Panc1 (cell line): Measurements from ENCODE around the gene GPC6. TPM values are rescaled to one million over a fixed set of nuclear protein-coding genes. Genes with fewer than 3 reads are reported as not detected.

Source experiments
- ATAC-seq: fragments of 200-7000 bp; cut with Tn5 transposase; 2 replicates; pipeline ENCODE4 v1.9.1; 2020; ENCODE audit warnings: mild to moderate bottlenecking, moderate library complexity
- BruUV-seq: library from RNA; stranded (reverse); fragments of 400-500 nt; replicated peaks from 2 replicates; lab custom pipeline; 2021; lab: Mats Ljungman, UMichigan
- CTCF ChIA-PET: fragments of 300-600 bp; sonication (Branson Sonifier 250); formaldehyde crosslinking; loops from one replicate; lab custom pipeline; 2022; ENCODE audit warnings: antibody characterized with exemption; lab: Charles Lee
- POLR2A ChIA-PET: fragments of 300-600 bp; sonication (Branson Sonifier 250); formaldehyde crosslinking; loops from one replicate; lab custom pipeline; 2022; ENCODE audit warnings: antibody characterized with exemption; lab: Charles Lee
- DNase-seq: peaks from one replicate; pipeline ENCODE4 v3.0.0-alpha.2; 2010; ENCODE audit warnings: low read depth, low spot score
- H3K27ac ChIP-seq: 2 replicates; pipeline ENCODE4 v1.5.1; 2011; ENCODE audit warnings: mild to moderate bottlenecking, low read length, inconsistent platforms
- H3K27me3 ChIP-seq: fragments of 200-500 bp; sonication (Bioruptor generic); 2 replicates; pipeline ENCODE4 v1.6.0; 2014; ENCODE audit warnings: low read length, inconsistent platforms; ENCODE audit not compliant: control insufficient read depth, insufficient read depth
- H3K36me3 ChIP-seq: fragments of 200-500 bp; sonication (Bioruptor generic); 2 replicates; pipeline ENCODE4 v1.5.1; 2014; ENCODE audit warnings: inconsistent platforms, mild to moderate bottlenecking, low read length, moderate library complexity; ENCODE audit not compliant: control insufficient read depth, insufficient read depth
- H3K4me1 ChIP-seq: 2 replicates; pipeline ENCODE4 v1.5.1; 2011; ENCODE audit warnings: inconsistent platforms, mild to moderate bottlenecking, low read length, moderate library complexity; ENCODE audit not compliant: control insufficient read depth, insufficient read depth
- H3K4me3 ChIP-seq, 2 experiments: 2 replicates each; pipeline ENCODE4 v1.5.1; 2011 to 2012; ENCODE audit warnings: low read depth in 2 of 2, low read length in 2 of 2, mild to moderate bottlenecking in 2 of 2, inconsistent platforms in 1 of 2, moderate library complexity in 1 of 2
- H3K9me3 ChIP-seq: fragments of 200-500 bp; sonication (Bioruptor generic); 2 replicates; pipeline ENCODE4 v1.5.1; 2014; ENCODE audit warnings: low read depth, mild to moderate bottlenecking, inconsistent platforms, low read length, moderate library complexity; ENCODE audit not compliant: control insufficient read depth, insufficient read depth
- CTCF ChIP-seq: fragments of 450-650 bp; IDR thresholded peaks from 2 replicates; pipeline ENCODE4 v1.5.1; 2017; ENCODE audit warnings: mild to moderate bottlenecking
- POLR2AphosphoS5 ChIP-seq: IDR thresholded peaks from 2 replicates; pipeline ENCODE4 v1.6.1; 2012; ENCODE audit warnings: mild to moderate bottlenecking, low read depth, low read length, moderate library complexity
- REST ChIP-seq, 2 experiments: IDR thresholded peaks; 2 replicates each; pipeline ENCODE4 v1.6.1; 2011 to 2012; ENCODE audit warnings: low read depth in 2 of 2, control low read depth in 1 of 2, low read length in 1 of 2, mild to moderate bottlenecking in 1 of 2, moderate library complexity in 1 of 2; ENCODE audit not compliant: insufficient read depth in 1 of 2
- SIN3A ChIP-seq: IDR thresholded peaks from 2 replicates; pipeline ENCODE4 v1.6.1; 2012; ENCODE audit warnings: low read depth, mild to moderate bottlenecking, low read length, moderate library complexity, borderline replicate concordance; ENCODE audit not compliant: insufficient read depth
- TCF7L2 ChIP-seq: IDR thresholded peaks from 2 replicates; pipeline ENCODE4 v1.6.1; 2011; ENCODE audit warnings: mild to moderate bottlenecking, low read depth, low read length, inconsistent platforms
- in situ Hi-C: cut with HindIII; loops from 2 replicates; pipeline ENCODE4 v1.10.0; 2016; ENCODE audit warnings: low sequenced_read_pairs, low pct_unique_long_range_greater_than_20kb
- intact Hi-C: fragments of 100-400 bp; cut with micrococcal nuclease; formaldehyde crosslinking; loops from one replicate; pipeline ENCODE4 v1.10.0; 2022; ENCODE audit not compliant: unreplicated experiment
- total RNA-seq: library from RNA; stranded (reverse); gene quantifications from one replicate; pipeline ENCODE4 v1.2.1, GENCODE V29; 2021; ENCODE audit not compliant: unreplicated experiment

The GPC6 gene
- total RNA-seq, 1 experiment from 2014 or later, result 4.8 TPM

- Histone ChIP-seq H3K4me3 (no peak overlapping the region), H3K9me3 (0 out of 2 replicates have a peak, but pooled peaks cover 4% of the 10 kb centered on the region), H3K4me1 (no peaks in the 10 kb centered on the region), H3K27me3 (no peaks in the 10 kb centered on the region), H3K36me3 (no peaks in the 10 kb centered on the region), H3K27ac (no peak overlapping the region)
- intact Hi-C loops (no loop called here), in situ Hi-C loops (no loop called here)
- TF ChIP-seq REST (IDR thresholded peaks at IDR 0.05; ENCODE audit: insufficient read depth in 1 of 2, low read depth in 2 of 2, low read length in 1 of 2) (no peak), CTCF (no peak), POLR2AphosphoS5 (no peak), TCF7L2 (no peak), SIN3A (no peak)
- ATAC-seq (no peak), DNase-seq (no peak)
- ChIA-PET POLR2A (no interaction called here), CTCF (no interaction called here)
- BruUV-seq, result no TSS peak
Measured at GRCh38 chr13:93472296-93472695, 245.7 kb downstream of the GPC6 start.

- Histone ChIP-seq H3K4me3 (no peak overlapping the region), H3K27ac (no peak overlapping the region), H3K36me3 (no peaks in the 10 kb centered on the region), H3K9me3 (0 out of 2 replicates have a peak, but pooled peaks cover 4% of the 10 kb centered on the region), H3K4me1 (no peaks in the 10 kb centered on the region), H3K27me3 (no peaks in the 10 kb centered on the region)
- ATAC-seq (no peak), DNase-seq (no peak)
- in situ Hi-C loops (no loop called here), intact Hi-C loops (no loop called here)
- ChIA-PET POLR2A (no interaction called here), CTCF (no interaction called here)
- no TSS peak for BruUV-seq
- TF ChIP-seq TCF7L2 (no peak), POLR2AphosphoS5 (no peak), REST (IDR thresholded peaks at IDR 0.05; ENCODE audit: insufficient read depth in 1 of 2, low read depth in 2 of 2, low read length in 1 of 2) (no peak), SIN3A (no peak)
Measured at GRCh38 chr13:93472814-93473296, 246.2 kb downstream of the GPC6 start.
